ENCODE results near the gene CYBA.

- TF ChIP-seq CTCF (IDR thresholded peaks at IDR 0.05) (no peak), POLR2A (IDR thresholded peaks at IDR 0.05) (no peak)
Observed at GRCh38 chr16:88613293-88613692, 37.6 kb downstream of the CYBA start.
